Glutamatergic neuron (in vitro differentiated cells): Measurements from ENCODE around the gene ZNF154. TPM values are rescaled to one million over a fixed set of nuclear protein-coding genes. Genes with fewer than 3 reads are reported as not detected.
A peak's percentile ranks its signal among the peaks of the same experiment; 100 is the strongest.

Experiments used
- DNase-seq: peaks from one replicate; pipeline ENCODE4 v3.0.0; 2022
- H3K27ac Mint-ChIP-seq: one replicate; pipeline ENCODE4 v1.8.0; 2020; ENCODE audit warnings: mild to moderate bottlenecking, mixed read lengths, inconsistent platforms; ENCODE audit not compliant: unreplicated experiment
- H3K27me3 Mint-ChIP-seq: one replicate; pipeline ENCODE4 v1.8.0; 2020; ENCODE audit warnings: mild to moderate bottlenecking, moderate library complexity, mixed read lengths, inconsistent platforms; ENCODE audit not compliant: unreplicated experiment
- H3K36me3 Mint-ChIP-seq: one replicate; pipeline ENCODE4 v1.8.0; 2020; ENCODE audit warnings: mild to moderate bottlenecking, mixed read lengths, inconsistent platforms; ENCODE audit not compliant: unreplicated experiment
- H3K4me1 Mint-ChIP-seq: one replicate; pipeline ENCODE4 v1.8.0; 2020; ENCODE audit warnings: mild to moderate bottlenecking, low read depth, mixed read lengths, inconsistent platforms; ENCODE audit not compliant: unreplicated experiment
- H3K4me3 Mint-ChIP-seq: one replicate; pipeline ENCODE4 v1.8.0; 2020; ENCODE audit warnings: mild to moderate bottlenecking, mixed read lengths, inconsistent platforms; ENCODE audit not compliant: unreplicated experiment
- H3K9me3 Mint-ChIP-seq: one replicate; pipeline ENCODE4 v1.8.0; 2020; ENCODE audit warnings: mild to moderate bottlenecking, moderate library complexity, mixed read lengths, inconsistent platforms; ENCODE audit not compliant: unreplicated experiment
- CTCF ChIP-seq: fragments of 200-600 bp; sonication (generic); IDR thresholded peaks from one replicate; pipeline ENCODE4 v1.5.0; 2021; ENCODE audit not compliant: partially characterized antibody, unreplicated experiment
- long read RNA-seq: library from polyadenylated mRNA; unstranded; transcript quantifications from one replicate; pipeline ENCODE4 v2.0.0, GENCODE V29; 2020; ENCODE audit not compliant: unreplicated experiment
- total RNA-seq: library from RNA; stranded (reverse); fragmentation: NEBNext Ultra II Directional; extraction: Animal tissue kit (Norgen Biotek cat#: 25700); gene quantifications from one replicate; pipeline ENCODE4 v1.2.1, GENCODE V29; 2021; ENCODE audit not compliant: unreplicated experiment

Gene ZNF154
- total RNA-seq: 57.5 TPM
- long read RNA-seq, partial matches to known transcripts: 0 of 5 reads
- long read RNA-seq, other reads (novel, unspliced or antisense): 3 of 5 reads

- H3K27me3 Mint-ChIP-seq: peaks cover 12% of the 10 kb centered on the region
- peaks cover 26% of the 10 kb centered on the region for H3K36me3 Mint-ChIP-seq
- no peak for TF ChIP-seq CTCF
- peak within 1 kb of the TSS; percentile 95 for H3K27ac Mint-ChIP-seq
- H3K4me3 Mint-ChIP-seq: peak within 1 kb of the TSS; percentile 100
- H3K4me1 Mint-ChIP-seq: peaks cover 24% of the 10 kb centered on the region
- peaks cover 7% of the 10 kb centered on the region for H3K9me3 Mint-ChIP-seq
- DNase-seq: peak; percentile 72
Observed at GRCh38 chr19:57708641-57709361, at the start of gene ZNF154. Gene ZNF154, minus strand, starts transcription at chr19:57709204. Its CDS starts 233 bp downstream, at chr19:57708971.

GRCh38 chr19:57757941-57758340, 48.9 kb upstream of the ZNF154 start:
- no peak overlapping the region for H3K4me3 Mint-ChIP-seq
- no peak for DNase-seq
- peaks cover 21% of the 10 kb centered on the region for H3K36me3 Mint-ChIP-seq
- no peak for TF ChIP-seq CTCF
- H3K27me3 Mint-ChIP-seq: peaks cover 1% of the 10 kb centered on the region
- H3K4me1 Mint-ChIP-seq: no peaks in the 10 kb centered on the region
- no peak overlapping the region for H3K27ac Mint-ChIP-seq
- H3K9me3 Mint-ChIP-seq: peaks cover 10% of the 10 kb centered on the region

DNA sequence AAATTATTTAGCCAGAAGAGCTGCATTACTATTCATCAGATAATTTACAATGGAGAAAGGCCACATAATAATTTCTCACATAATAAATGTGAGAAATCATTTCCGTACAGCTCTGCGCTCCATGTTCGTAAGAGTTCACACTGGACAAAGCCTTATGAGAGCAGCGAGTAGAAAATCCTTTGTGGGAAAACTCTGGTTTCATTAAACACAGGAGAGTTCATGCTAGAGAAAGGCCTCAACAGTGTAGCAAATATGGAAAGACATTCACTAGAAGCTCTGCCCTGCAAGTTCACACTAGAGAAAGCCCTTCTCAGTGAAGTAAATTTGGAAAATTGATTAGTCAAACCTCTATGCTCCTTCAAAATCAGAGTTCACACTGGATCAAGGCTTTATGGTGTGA, 46.0 kb upstream of the ZNF154 start:
- Mint-ChIP-seq H3K27me3 (peaks cover under 1% of the 10 kb centered on the region), H3K36me3 (peaks cover 29% of the 10 kb centered on the region), H3K27ac (no peak overlapping the region), H3K4me3 (no peak overlapping the region), H3K9me3 (peaks cover 9% of the 10 kb centered on the region), H3K4me1 (peaks cover 6% of the 10 kb centered on the region)
- TF ChIP-seq CTCF: no peak
- DNase-seq: no peak

GRCh38 chr19:57754091-57754673, 45.2 kb upstream of the ZNF154 start:
- Mint-ChIP-seq H3K4me3 (no peak overlapping the region), H3K27ac (no peak overlapping the region), H3K27me3 (peaks cover 3% of the 10 kb centered on the region), H3K9me3 (peaks cover 10% of the 10 kb centered on the region), H3K36me3 (peaks cover 34% of the 10 kb centered on the region), H3K4me1 (peaks cover 6% of the 10 kb centered on the region)
- no peak for TF ChIP-seq CTCF
- DNase-seq: no peak

DNA sequence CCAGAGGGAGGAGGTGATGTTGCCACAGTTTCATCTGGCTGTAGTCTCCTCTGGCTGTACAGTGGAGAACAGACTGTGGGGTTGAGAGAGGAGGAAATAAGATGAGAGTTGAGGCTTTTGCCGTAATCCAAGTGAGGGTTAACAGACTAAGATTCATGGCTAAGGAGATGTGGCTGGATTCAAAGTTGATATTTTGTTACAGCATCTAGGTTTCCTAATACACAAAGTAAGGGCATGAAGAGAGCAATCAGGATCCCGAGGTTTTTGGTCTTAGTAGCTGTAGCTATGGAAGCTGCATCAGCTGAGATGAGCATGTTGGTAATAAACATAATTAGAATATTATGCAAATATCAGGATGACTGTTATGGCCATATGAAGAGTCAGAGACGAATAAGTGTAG, 39.0 kb upstream of the ZNF154 start:
- Mint-ChIP-seq H3K27ac (no peak overlapping the region), H3K27me3 (peaks cover 3% of the 10 kb centered on the region), H3K36me3 (peaks cover 26% of the 10 kb centered on the region), H3K9me3 (peaks cover 6% of the 10 kb centered on the region), H3K4me3 (peak overlapping the region; percentile 90), H3K4me1 (peaks cover 17% of the 10 kb centered on the region)
- TF ChIP-seq CTCF: no peak
- no peak for DNase-seq
